Stimulated activated CD8-positive, alpha-beta memory T cell treated with anti-CD3 and anti-CD28 coated beads, Interleukin-15, amount 100 ng/mL, for 24 hours (primary cell): ENCODE results near the gene SCTR.

Source experiments
- DNase-seq: peaks from one replicate; pipeline ENCODE4 v3.0.0-alpha.2; 2020; ENCODE audit warnings: low read depth

The SCTR gene

DNA sequence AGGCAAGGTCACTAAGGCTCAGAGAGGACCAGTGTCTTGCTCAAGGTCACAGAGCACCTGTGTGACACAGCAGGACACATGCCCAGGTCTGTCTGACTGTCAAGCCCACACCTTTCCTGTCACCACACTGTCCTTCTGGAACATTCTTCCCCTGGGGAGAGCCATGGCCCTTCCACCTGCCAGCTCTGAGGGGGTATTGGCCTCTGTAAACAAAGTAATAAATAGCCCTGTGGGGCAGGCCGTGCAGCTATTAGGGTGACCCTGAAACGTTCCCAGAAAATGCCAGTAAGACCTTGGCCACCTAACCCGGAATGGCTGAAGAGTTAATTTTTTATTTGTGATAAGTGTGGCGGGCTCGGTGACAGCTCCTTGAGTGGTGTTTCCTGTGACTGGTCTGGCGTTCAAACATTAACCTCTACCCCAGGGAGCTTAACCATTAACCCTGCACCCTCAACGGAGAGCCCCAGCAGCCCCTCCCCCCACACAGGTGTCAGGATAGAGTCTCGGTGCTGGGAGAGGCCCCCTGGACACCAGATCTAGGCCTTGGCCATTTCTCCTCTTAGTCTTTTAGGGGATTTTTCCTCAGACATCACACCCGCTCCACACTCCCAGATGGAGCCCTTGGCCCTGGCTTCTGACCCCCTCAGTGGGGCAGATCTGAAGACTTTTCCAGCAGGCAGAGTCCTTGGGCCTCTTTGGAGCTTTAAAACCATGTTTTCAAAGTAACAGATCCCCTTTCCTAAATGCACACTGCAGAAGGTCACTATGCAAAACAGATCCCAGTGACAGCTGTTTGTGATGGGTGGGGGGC, 36.6 kb downstream of the SCTR start:
- no peak for DNase-seq

DNA sequence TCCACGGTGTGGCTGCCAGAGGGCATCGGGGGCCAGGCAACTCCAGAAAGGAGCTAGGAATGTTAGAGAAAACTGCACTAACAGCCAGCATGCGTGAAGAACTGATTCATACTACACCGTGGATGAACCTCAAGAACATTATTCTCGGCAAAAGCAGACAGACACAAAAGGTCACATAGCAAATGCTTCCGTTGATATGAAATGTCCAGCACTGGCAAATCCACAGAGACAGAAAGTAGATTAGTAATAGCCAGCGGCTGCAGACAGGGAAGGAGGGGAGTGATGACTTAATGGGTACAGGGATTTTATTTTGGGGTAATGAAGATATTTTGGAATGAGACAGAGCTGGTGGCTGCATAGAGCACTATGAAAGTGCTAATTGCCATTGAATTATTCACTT, 37.4 kb downstream of the SCTR start:
- no peak for DNase-seq

DNA sequence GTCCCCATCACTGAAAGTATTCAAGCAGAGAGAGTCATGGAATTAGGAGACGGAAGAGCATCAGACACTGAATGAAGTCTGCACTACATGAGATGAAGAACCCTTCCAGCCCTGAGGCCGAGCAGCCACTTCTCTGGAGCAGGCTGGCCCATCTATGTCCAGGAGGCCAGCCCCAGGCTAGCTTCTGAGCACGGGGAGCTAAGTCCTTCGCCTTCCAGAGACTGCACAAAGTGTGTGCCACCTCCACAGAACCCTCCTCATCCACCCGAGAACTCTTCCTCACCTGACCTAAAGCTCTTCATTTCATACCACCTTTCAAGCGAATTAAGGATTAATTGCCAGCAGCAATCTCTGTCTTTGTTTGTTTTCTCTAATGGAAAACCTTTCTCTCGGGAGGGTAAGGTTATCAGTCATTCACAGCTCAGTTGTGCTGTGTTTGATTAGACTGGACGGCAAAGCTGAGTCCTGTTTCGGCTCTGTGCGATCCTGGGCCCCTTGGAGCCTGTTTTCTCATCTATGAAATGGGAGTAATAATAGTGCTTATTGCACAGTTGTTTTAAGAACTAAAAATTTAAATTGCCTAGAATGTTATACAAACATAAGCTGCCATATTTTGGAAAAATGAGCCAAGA, 38.0 kb downstream of the SCTR start:
- no peak for DNase-seq

DNA sequence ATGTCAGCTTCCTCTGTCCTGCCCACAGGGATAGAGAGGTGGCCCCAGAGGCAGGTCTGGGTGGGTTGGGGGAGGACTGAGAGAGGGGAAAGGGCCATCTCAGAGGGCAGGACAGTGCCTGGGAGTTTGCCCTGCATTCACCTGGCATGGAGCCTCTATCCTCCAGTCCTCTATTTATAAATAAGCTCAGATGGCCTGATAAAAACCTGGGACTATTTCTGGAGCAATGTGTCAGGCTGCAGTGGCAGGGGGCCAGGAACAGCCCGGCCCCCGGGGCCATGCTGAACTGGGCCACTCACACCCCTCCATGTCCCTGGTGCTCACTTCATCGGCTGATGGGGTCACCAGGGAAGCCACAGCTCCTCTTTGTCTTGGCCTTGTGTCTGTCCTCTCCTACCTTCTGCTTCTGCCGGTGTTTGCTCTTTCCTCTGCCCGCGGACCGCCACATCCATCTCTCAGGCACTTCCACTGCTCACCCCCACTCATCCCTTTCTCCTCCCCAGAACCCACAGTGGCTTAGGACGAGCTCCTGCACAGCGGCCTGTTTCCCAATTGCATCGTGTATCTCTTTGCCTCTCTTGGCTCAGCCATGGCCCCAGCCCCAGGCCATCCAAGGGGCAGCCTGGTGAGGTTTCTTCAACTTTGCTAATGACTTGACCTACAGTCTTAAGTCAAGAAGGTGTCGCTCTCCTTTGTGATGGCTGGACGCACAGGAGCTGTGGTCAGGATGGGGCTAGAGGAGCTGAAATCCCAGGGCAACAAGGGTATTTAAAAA, 38.8 kb downstream of the SCTR start:
- no peak for DNase-seq

DNA sequence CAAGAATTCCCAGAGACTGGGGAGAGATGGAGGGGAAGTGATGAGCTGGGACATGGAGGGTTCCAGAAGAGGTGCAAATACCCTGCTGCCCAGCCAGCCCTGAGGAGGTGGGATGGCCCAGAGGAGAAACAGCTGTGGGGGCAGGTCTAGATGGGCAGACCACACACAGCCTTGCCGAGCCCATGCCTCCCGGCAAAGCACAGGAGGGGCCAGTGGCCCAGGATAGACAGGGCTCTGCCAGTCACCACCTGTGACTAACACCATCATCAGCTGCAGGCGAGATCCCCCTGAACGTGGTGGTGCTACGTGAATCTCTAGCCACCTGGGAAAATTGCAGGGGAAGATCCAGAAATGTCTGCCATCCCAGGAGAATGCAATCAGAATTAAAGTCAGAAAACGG, 39.4 kb downstream of the SCTR start:
- no peak for DNase-seq

DNA sequence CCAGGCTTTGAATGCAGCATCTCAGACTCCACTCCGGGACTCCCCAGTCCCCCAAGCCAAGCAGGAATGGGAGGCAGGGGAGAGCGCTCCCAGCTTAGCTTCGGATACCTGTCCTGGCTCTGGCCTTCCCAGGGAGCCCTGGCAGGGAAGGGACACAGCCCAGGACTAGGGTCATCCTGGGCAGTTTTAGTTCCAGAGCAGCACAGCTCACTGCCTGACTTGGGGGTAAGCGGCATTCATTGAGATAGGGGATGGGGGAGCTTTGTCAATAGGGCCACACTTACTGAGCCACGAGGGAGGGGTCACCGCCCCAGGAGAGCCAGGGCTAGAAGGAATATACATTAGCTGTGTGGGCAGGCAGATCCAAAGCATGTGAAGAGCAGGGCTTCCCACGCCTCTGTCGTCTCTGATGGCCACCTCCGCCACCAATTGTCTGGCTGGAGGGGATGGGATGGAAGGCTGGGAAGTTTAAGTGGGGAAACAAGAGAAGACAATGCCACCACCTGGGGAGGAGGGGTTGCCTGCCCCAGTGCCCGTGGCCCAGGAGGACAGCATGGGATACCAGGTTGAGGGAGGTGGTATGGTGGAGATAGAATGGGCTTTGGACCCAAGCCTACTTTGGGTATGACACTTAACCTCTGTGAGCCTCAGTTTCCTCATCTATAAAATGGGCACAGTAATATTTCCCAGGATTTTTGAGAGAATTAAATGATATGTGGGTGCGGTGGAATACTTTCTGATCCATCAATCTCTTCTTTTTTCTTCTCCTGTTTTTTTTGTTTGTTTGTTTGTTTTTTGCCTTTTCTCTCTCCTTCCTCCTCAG, 40.2 kb downstream of the SCTR start:
- DNase-seq, result no peak

DNA sequence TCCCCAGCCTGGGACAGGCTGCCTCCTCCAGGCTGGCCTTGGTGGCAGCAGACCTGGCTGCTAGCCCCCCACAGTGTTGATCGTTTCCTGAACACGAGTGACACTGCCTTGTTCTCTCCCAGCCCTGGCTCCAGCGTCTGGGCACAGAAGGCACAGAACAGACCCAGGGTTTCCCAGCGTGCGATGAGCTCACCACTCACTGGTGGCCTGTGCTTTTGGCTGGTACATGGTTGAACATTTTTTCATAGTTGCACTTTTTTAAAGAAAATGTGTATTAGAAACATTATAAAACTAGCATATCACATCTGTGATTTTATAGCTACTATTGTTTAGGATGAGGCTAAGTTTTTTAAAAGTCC, 40.9 kb downstream of the SCTR start:
- no peak for DNase-seq

DNA sequence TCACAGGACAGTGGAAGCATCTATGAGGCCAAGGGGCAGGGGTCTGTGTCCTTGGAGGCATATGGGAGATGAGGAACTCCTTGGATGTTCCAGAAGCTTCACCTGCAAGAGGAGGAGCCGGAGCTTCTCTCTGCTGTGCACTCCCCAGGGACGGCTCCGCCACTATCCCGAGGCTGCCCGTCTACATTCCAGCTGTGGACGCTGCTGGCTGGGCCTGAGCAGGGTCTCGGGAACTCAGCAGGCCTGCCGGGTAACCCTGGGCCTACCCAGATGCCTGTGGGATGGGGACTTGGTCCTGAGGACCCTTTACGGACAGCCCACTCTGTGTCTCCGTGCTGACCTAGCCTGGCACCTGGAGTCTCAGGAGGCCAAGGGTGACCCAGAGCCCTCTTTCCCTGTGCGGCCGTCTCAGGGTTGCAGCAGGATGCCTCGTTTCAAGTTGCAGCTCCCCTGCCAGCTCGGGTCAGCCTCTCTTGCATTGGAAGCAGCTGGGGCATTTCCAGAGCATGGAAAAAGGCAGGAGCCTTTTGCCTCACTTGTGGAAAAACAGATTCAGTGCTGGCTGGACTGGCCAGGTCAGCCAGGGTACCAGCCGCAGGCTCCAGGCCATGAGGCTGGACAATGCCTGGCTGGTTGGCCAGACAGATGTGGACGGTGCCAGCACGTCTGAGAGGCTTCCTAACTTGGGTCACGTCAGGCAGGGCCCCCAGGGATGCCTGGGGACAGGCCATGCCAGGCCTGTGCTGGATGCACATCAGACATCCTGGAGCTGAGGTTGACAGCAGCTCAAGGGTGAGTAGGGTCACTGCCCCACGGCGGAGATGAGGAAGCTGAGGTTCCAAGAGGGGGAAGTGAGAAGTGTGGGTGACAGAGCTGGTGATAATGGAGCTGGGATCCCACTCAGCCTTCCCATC, 41.5 kb downstream of the SCTR start:
- DNase-seq, result no peak

DNA sequence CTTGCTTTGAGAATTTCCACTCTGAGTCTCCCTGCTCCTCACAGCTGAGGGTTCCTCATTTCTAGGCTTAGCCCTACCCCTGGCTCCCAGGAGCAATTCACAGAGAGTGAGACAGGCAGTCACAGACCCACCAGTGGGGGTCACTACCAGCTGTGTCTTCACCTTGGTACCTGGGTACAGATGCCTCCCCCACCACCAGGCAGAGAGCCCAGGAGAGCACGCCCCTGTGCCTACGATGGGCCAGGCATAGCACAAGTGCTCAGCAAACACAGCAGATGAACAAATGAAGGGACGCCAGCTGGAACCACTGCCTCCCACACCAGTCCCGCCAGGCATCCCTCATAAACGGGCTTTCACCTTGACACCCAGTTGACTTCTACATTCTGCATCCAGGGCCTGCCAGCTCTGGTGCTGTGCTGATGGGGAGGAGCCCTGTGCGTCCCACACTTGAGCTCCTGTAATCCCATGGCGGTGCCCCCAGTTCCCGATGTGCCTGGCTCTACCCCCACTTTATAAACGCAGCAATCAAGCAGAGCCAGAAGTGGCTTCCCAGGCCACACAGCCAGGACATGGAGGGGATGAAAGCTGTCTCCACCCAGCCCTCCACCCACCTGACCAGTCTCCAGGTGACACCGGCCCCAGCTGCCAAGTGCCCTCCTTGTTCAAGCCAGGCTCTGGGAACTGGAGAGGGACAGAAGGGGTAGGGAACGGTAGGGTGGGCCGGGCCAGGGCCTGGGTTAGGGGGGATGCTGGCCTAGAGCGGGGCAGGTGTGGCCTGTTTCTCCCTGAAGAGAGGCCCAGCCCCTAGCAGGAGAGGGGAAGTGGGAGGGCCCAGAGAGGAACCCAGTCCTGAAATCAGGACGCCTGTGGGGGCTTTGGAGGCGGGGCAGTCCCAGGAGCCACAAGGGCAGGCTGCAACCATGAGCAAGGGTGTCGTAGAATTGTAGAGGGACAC, 42.5 kb downstream of the SCTR start:
- no peak for DNase-seq

DNA sequence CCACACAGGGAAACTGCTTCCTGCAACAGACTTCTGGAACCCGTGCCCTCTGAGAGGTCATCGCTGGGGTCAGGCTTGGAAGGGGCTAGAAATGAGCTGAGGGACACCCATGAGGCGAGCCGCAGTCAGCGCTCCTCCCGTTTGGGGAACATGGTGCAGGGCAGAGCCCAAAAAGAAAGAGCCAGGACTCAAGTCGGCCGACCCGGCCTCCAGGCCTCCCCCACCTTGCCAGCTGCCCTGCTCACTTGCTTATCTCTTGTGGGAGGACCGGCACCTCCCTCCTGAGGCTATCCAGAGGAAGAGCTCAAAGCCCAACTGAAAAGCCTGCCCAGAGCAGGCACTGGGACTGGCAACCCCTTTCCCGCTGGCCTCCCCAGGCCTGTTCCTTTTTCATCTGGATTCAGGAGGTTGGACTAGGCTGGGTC, 43.6 kb downstream of the SCTR start:
- no peak for DNase-seq

DNA sequence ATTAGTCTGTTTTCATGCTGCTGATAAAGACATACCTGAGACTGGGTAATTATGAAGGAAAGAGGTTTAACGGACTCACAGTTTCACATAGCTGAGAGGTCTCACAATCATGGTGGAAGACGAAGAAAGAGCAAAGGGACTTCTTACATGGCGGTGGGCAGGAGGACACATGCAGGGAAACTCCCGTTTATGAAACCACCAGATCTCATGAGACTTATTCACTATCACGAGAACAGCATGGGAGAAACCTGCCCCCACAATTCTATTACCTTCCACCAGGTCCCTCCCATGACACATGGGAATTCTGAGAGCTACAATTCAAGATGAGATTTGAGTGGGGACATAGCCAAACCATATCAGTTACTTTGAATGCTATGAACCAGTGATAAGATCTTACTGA, 44.1 kb downstream of the SCTR start:
- DNase-seq, result no peak

DNA sequence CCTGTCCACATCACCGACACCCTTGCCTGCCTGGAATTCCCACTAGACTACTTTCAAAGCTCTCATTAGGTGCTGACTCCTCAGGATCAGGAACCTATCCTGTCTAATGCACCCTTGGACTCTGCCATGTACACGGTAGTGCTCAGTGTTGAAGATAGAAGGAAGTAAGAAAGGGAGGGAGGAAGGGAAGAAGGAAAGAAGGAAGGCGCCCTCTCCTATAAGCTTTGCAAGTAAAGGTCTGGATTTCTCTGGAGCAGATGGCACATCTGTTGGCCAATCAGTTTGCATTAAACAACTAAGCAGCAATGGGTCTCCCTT, 45.3 kb downstream of the SCTR start:
- DNase-seq, result no peak

DNA sequence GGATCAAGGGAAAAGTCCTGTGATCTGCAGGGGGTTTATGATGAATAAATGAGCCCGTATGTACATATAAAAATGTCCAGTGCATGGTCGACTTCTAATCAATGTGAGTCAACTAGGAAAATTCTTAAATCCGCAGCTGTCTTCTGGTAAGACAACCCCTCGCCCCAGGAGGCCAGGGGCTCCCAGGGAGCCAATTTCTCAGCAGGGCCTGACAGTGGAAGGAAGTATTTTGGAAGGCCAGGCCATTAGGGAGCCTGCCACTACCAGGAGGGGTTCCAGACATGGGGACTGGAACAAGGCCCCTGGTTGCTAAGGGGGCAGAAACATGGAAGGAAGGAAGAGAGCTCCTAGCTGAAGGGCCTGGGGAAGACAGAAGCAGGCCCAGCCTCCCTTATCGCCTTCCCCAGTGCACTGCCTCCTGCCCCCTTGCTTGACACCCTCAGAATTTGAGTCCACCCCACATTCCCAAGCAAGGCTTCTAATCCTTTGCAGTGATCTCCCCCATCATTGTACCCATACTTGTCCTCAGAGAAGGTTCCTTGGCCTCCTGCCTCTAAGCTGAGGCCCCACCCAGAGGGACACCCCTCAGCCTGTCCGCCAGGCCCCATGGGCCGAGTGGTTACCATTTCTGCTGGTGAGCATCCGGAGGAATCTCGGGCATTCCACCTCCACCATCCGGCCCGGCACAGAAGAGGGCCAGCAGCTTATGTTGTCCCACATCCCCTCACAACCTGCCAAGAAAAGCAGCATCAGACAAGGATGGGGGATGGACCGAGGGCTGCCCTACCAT, 45.9 kb downstream of the SCTR start:
- DNase-seq, result no peak

DNA sequence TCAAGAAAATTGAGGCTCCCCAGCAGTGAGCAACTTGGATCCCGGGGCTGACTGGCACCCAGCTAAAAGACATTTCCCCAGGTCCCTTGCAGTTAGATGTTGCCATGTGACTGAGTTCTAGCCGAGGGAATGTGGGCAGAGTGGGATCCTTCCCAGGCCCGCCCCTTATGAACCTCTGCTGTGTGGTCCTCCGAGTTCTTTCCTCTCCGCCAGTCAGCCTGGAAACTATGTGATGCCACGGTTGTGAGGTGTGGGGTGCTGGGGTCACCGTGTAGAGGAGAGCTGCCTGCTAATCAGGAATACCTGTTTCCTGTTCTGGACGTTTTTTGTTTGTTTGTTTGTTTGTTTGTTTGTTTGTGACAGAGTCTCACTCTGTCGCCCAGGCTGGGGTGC, 47.2 kb downstream of the SCTR start:
- DNase-seq, result no peak

DNA sequence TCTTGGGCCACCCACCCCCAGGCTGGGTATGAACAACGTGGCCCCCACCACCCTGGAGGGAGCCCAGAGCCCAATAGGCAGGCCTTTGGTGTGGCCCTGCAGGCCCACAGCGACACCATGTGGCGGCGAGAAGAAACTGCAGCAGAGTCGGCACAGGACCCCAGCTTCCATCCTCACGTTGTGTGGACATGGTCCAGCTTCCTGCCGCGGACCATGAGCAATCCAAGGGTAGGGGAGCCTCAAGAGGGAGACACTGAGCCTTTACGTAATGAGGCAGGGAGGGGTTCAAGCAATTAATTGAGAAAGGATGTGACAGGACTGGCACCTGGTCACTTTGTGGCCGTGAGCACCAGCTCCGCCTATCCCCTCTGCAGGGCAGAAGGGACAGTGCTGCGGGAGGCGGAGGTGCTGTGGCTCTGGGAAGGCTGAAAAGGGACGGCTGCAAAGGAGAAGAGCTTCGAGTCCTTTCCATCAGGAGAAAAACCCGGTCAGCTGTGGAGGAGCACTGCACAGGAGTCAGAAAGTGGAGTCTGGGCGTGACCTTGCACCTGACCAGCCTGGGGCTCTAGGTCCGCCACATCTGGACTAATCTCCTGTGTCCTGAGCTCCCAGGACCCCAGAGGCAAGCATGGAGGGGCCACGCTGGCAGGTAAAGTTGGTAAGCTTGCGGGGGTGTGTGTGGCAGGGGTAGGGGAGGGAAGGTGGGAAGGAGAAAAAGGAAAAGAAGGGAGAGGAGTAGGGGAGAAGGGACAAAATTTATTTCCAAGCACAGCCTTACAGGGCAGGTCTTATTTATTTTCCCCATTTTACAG, 47.8 kb downstream of the SCTR start:
- DNase-seq, result no peak

DNA sequence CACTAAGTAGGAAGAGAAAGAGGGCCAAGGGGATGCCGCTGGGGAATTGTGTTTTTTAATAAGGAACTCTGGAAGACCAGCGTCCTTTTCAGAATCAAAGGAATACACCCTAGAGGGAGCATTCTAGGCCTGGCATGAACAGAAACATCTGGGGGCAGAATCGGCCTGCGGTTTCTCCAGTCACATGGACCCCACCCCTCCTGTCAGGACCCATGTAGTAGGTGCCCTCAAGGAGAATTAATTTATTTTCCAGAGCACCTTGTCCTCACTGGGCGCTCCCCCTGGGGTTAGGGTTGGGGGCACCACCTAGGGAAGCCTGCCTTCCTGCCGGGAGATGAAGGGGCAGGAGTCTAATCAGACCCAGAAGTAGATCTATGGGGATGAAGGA, 48.4 kb downstream of the SCTR start:
- DNase-seq, result no peak

DNA sequence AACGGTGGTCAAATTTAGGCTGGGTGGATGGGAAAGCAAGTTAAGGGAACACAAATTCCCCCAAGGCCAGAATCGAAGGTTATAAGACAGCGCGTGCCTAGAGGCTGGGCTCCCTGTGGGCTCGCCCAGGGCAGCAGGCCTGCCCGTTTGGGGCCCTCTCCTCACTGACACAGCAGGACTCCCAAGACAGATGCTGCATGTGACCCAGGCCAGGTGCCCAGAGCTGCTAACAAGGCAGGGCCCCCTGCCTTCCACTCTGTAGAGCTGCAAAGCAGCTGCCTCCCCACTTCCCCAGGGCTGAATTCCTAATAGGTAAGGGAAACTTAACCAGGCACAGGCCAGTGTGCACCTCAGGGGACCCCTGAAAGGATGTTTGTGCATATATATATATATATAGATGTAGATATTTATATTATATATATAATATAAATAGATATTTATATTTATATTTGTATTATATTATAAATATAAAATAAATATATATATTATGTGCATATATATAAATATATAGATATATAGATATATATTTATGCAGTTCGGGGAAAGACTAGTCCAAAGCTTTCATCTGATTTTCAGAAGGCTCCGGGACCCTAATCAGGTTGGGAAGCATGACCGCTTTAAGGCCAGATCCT, 48.9 kb downstream of the SCTR start:
- no peak for DNase-seq
